ENCODE data around the gene CYP26B1.

CYP26B1 gene

GRCh38 chr2:72178551-72178950, 30.9 kb upstream of the CYP26B1 start:
- Histone ChIP-seq H3K4me3 (no peak overlapping the region), H3K27me3 (no peaks in the 10 kb centered on the region), H3K9me3 (replicated peaks in 1 of 11) (no peaks in the 10 kb centered on the region), H3K4me2 (no peak overlapping the region), H3K36me3 (peaks cover 0 to 9% (median 0%) of the 10 kb centered on the region in 11 experiments; a peak in 2 of 22 replicates), H3K4me1 (no peaks in the 10 kb centered on the region), H4K20me1 (no peaks in the 10 kb centered on the region), H3K27ac (no peak overlapping the region), H3K9ac (no peak overlapping the region)
- TF ChIP-seq Cebpa-rat (IDR thresholded peaks at IDR 0.05): no peak

- no peaks in the 10 kb centered on the region for H3K9me3 ChIP-seq (replicated peaks in 1 of 11)
- no peak for TF ChIP-seq Cebpa-rat (IDR thresholded peaks at IDR 0.05)
- no peak overlapping the region for H3K9ac ChIP-seq
- H4K20me1 ChIP-seq: no peaks in the 10 kb centered on the region
- peaks cover 0 to 9% (median 0%) of the 10 kb centered on the region in 11 experiments; a peak in 2 of 22 replicates for H3K36me3 ChIP-seq
- H3K27me3 ChIP-seq: no peaks in the 10 kb centered on the region
- H3K4me1 ChIP-seq: no peaks in the 10 kb centered on the region
- no peak overlapping the region for H3K27ac ChIP-seq
- H3K4me2 ChIP-seq: no peak overlapping the region
- no peak overlapping the region for H3K4me3 ChIP-seq
Observed at GRCh38 chr2:72176281-72176680, 28.6 kb upstream of the CYP26B1 start.

GRCh38 chr2:72175636-72176035, 28.0 kb upstream of the CYP26B1 start:
- no peaks in the 10 kb centered on the region for H3K27me3 ChIP-seq
- no peak overlapping the region for H3K27ac ChIP-seq
- H3K9ac ChIP-seq: no peak overlapping the region
- no peak overlapping the region for H3K4me2 ChIP-seq
- H3K9me3 ChIP-seq (replicated peaks in 1 of 11): no peaks in the 10 kb centered on the region
- no peak for TF ChIP-seq Cebpa-rat (IDR thresholded peaks at IDR 0.05)
- H3K4me1 ChIP-seq: no peaks in the 10 kb centered on the region
- H3K36me3 ChIP-seq: peaks cover 0 to 9% (median 0%) of the 10 kb centered on the region in 11 experiments; a peak in 2 of 22 replicates
- no peaks in the 10 kb centered on the region for H4K20me1 ChIP-seq
- H3K4me3 ChIP-seq: no peak overlapping the region

GRCh38 chr2:72173640-72174321, 26.1 kb upstream of the CYP26B1 start:
- Histone ChIP-seq H3K27ac (no peak overlapping the region), H3K9ac (no peak overlapping the region), H4K20me1 (no peaks in the 10 kb centered on the region), H3K4me1 (no peaks in the 10 kb centered on the region), H3K9me3 (replicated peaks in 1 of 11) (no peaks in the 10 kb centered on the region), H3K36me3 (peaks cover 0 to 8% (median 0%) of the 10 kb centered on the region in 11 experiments; a peak in 2 of 22 replicates), H3K4me3 (no peak overlapping the region), H3K27me3 (no peaks in the 10 kb centered on the region), H3K4me2 (no peak overlapping the region)
- TF ChIP-seq Cebpa-rat (IDR thresholded peaks at IDR 0.05): no peak

- Histone ChIP-seq H3K9me3 (replicated peaks in 1 of 11) (peaks cover 0 to 5% (median 0%) of the 10 kb centered on the region in 11 experiments; a peak in 1 of 22 replicates), H3K4me2 (no peak overlapping the region), H4K20me1 (no peaks in the 10 kb centered on the region), H3K27me3 (no peaks in the 10 kb centered on the region), H3K4me1 (no peaks in the 10 kb centered on the region), H3K27ac (no peak overlapping the region), H3K4me3 (no peak overlapping the region), H3K36me3 (0 out of 22 replicates have a peak, but pooled peaks cover 0 to 6% (median 0%) of the 10 kb centered on the region in 11 experiments), H3K9ac (no peak overlapping the region)
- no peak for TF ChIP-seq Cebpa-rat (IDR thresholded peaks at IDR 0.05)
Observed at GRCh38 chr2:72172478-72172877, 24.8 kb upstream of the CYP26B1 start.

GRCh38 chr2:72166279-72166678, 18.6 kb upstream of the CYP26B1 start:
- Histone ChIP-seq H3K4me2 (no peak overlapping the region), H3K27ac (no peak overlapping the region), H3K27me3 (no peaks in the 10 kb centered on the region), H3K9ac (no peak overlapping the region), H3K9me3 (replicated peaks in 1 of 11) (peaks cover 0 to 5% (median 0%) of the 10 kb centered on the region in 11 experiments; a peak in 1 of 22 replicates), H3K36me3 (no peaks in the 10 kb centered on the region), H3K4me1 (no peaks in the 10 kb centered on the region), H3K4me3 (no peak overlapping the region), H4K20me1 (no peaks in the 10 kb centered on the region)
- TF ChIP-seq Cebpa-rat (IDR thresholded peaks at IDR 0.05): no peak

GRCh38 chr2:72165792-72166191, 18.1 kb upstream of the CYP26B1 start:
- H3K9me3 ChIP-seq (replicated peaks in 1 of 11): peaks cover 0 to 5% (median 0%) of the 10 kb centered on the region in 11 experiments; a peak in 1 of 22 replicates
- no peak for TF ChIP-seq Cebpa-rat (IDR thresholded peaks at IDR 0.05)
- no peaks in the 10 kb centered on the region for H3K27me3 ChIP-seq
- peaks cover 0 to 5% (median 2%) of the 10 kb centered on the region in 10 experiments; a peak in 9 of 20 replicates for H3K4me1 ChIP-seq
- H4K20me1 ChIP-seq: no peaks in the 10 kb centered on the region
- H3K4me2 ChIP-seq: no peak overlapping the region
- H3K36me3 ChIP-seq: no peaks in the 10 kb centered on the region
- no peak overlapping the region for H3K27ac ChIP-seq
- no peak overlapping the region for H3K4me3 ChIP-seq
- no peak overlapping the region for H3K9ac ChIP-seq

- H3K27ac ChIP-seq: no peak overlapping the region
- H3K4me2 ChIP-seq: no peak overlapping the region
- H3K9me3 ChIP-seq (replicated peaks in 1 of 11): 0 out of 22 replicates have a peak, but pooled peaks cover 0 to 4% (median 0%) of the 10 kb centered on the region in 11 experiments
- H3K36me3 ChIP-seq: no peaks in the 10 kb centered on the region
- no peaks in the 10 kb centered on the region for H4K20me1 ChIP-seq
- H3K4me1 ChIP-seq: peaks cover 0 to 25% (median 15%) of the 10 kb centered on the region in 10 experiments; a peak in 17 of 20 replicates
- TF ChIP-seq Cebpa-rat (IDR thresholded peaks at IDR 0.05): no peak
- no peak overlapping the region for H3K9ac ChIP-seq
- H3K27me3 ChIP-seq: no peaks in the 10 kb centered on the region
- H3K4me3 ChIP-seq: no peak overlapping the region
Observed at GRCh38 chr2:72162574-72162973, 14.9 kb upstream of the CYP26B1 start.

- no peaks in the 10 kb centered on the region for H4K20me1 ChIP-seq
- H3K9me3 ChIP-seq (replicated peaks in 1 of 11): 0 out of 22 replicates have a peak, but pooled peaks cover 0 to 4% (median 0%) of the 10 kb centered on the region in 11 experiments
- H3K36me3 ChIP-seq: no peaks in the 10 kb centered on the region
- peaks cover 0 to 30% (median 16%) of the 10 kb centered on the region in 10 experiments; a peak in 17 of 20 replicates for H3K4me1 ChIP-seq
- H3K9ac ChIP-seq: no peak overlapping the region
- TF ChIP-seq Cebpa-rat (IDR thresholded peaks at IDR 0.05): no peak
- no peak overlapping the region for H3K4me2 ChIP-seq
- no peak overlapping the region for H3K27ac ChIP-seq
- H3K27me3 ChIP-seq: peaks cover 0 to 3% (median 0%) of the 10 kb centered on the region in 11 experiments; a peak in 1 of 22 replicates
- no peak overlapping the region for H3K4me3 ChIP-seq
Observed at GRCh38 chr2:72159211-72159993, 11.7 kb upstream of the CYP26B1 start.
